Measurements from ENCODE around the gene PHF24. TPM values are rescaled to one million over a fixed set of nuclear protein-coding genes. Genes with fewer than 3 reads are reported as not detected.

PHF24 gene
- total RNA-seq, 4 donors from 2014 or later, result 0.04 TPM; not detected in 3

DNA sequence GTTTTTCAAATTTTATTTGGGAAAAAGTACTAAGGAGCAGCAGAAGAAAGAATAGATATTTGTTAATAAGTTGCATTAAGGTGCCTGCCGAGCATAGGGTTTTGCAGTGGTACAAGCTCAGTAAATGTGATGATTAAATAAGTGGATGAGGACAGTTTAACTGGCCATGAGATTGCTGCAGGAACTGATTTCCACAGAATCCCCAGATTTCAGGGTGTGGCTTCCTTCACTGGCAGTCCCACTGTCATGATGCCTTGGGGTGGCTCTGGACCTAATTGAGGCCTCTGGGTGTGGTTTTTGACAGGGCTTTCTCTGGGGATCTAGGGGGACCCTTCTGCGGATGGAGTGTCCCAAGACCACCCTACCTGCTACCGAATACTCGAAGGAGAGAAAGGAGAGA is 1.4 kb downstream of the PHF24 start:
- Histone ChIP-seq H3K27ac (no peak overlapping the region), H3K36me3 (no peaks in the 10 kb centered on the region), H3K4me1 (no peaks in the 10 kb centered on the region), H3K4me3 (no peak overlapping the region), H3K27me3 (peaks cover 29 to 47% (median 31%) of the 10 kb centered on the region in 3 donors), H3K9me3 (no peaks in the 10 kb centered on the region)
- ATAC-seq (no peak), DNase-seq (no peak)
- TF ChIP-seq POLR2A (IDR thresholded peaks at IDR 0.05), result no peak
- TF ChIP-seq, protein P1, sequence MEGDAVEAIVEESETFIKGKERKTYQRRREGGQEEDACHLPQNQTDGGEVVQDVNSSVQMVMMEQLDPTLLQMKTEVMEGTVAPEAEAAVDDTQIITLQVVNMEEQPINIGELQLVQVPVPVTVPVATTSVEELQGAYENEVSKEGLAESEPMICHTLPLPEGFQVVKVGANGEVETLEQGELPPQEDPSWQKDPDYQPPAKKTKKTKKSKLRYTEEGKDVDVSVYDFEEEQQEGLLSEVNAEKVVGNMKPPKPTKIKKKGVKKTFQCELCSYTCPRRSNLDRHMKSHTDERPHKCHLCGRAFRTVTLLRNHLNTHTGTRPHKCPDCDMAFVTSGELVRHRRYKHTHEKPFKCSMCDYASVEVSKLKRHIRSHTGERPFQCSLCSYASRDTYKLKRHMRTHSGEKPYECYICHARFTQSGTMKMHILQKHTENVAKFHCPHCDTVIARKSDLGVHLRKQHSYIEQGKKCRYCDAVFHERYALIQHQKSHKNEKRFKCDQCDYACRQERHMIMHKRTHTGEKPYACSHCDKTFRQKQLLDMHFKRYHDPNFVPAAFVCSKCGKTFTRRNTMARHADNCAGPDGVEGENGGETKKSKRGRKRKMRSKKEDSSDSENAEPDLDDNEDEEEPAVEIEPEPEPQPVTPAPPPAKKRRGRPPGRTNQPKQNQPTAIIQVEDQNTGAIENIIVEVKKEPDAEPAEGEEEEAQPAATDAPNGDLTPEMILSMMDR (IDR thresholded peaks at IDR 0.05 in 4 of 5, conservative IDR thresholded peaks at IDR 0.05 in 1 of 5), result no peak
- intact Hi-C loops (cut with DNase I; ENCODE audit: low total_unique reads) (no loop called here), in situ Hi-C loops (cut with MboI; ENCODE audit: low sequenced_read_pairs in 4 of 4) (loop anchor here in 1 of 4 donors (10.0 kb wide), 1 partner anchor 55 kb away; no protein-coding TSS in a partner anchor)

DNA sequence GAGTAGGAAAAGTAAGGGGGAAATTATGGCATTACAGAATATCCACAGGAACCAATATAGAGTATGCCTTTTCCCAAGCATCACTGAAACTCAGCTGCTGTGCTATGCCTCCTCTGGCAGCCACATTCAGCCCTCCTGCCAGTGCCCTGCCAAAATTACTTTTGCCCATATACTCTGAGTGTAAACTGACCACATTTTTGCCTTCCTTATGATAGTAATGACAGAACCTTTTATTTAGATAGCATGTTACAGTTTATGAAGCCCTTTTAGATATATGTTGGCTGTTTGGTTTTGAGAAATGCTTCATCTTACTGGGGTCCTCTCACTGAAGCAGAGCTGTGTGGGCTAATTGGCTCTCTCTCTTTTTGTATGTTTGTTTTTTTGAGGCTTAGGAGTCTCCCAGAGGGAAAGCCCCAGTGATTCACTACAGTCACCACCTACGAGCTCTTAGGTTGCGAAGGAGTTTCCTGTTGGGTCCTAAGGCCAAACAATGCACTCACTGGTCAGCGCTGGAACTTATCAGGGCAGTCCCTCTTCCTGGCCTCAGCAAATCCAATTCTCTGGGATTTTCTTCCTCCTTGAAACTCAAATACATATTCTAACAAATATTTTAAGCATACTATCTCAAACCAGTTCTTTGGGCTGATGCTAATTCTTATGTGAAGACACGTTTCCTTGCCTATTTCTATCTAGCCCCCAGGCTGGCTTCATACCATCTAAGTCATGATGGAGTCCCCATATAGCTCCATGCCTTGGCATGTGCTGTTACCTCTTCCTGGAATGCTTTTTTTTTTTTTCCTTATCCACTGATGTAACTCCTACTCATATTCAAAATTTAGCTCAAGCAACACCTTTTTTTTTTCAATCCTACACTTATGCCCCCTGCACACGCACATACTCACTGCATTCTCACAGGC is 3.7 kb downstream of the PHF24 start:
- Histone ChIP-seq H3K36me3 (no peaks in the 10 kb centered on the region), H3K4me1 (no peaks in the 10 kb centered on the region), H3K27me3 (peaks cover 31 to 45% (median 40%) of the 10 kb centered on the region in 3 donors), H3K27ac (no peak overlapping the region), H3K9me3 (no peaks in the 10 kb centered on the region), H3K4me3 (no peak overlapping the region)
- DNase-seq (no peak), ATAC-seq (no peak)
- TF ChIP-seq, protein P1 (IDR thresholded peaks at IDR 0.05 in 4 of 5, conservative IDR thresholded peaks at IDR 0.05 in 1 of 5), result no peak
- no peak for TF ChIP-seq POLR2A (IDR thresholded peaks at IDR 0.05)
- in situ Hi-C loops (cut with MboI; ENCODE audit: low sequenced_read_pairs in 4 of 4), result no loop called here
- intact Hi-C loops (cut with DNase I; ENCODE audit: low total_unique reads), result no loop called here

DNA sequence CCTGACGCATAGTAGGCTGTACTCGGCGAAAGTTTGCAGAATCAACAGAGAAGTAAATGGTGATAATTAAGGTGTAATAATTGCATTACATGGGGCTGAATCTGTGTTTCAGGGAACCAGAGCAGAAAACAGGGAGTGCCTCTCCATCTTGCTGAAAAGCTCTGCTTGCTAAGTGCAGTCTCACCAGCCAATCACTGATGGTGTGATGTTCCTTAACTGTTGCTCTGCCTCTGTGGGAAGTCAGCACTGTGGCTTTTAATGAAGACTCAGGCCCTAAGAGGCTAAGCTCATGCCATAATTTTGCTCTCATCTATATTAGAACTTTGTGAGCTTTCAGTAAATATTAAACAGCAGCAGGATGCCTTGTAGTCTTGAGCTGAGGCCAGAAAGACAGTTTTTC is 4.5 kb downstream of the PHF24 start:
- intact Hi-C loops (cut with DNase I; ENCODE audit: low total_unique reads), result no loop called here
- H3K36me3 ChIP-seq, result no peaks in the 10 kb centered on the region
- H3K9me3 ChIP-seq, result no peaks in the 10 kb centered on the region
- no peak overlapping the region for H3K4me3 ChIP-seq
- no peaks in the 10 kb centered on the region for H3K4me1 ChIP-seq
- in situ Hi-C loops (cut with MboI; ENCODE audit: low sequenced_read_pairs in 4 of 4), result no loop called here
- no peak for DNase-seq
- TF ChIP-seq POLR2A (IDR thresholded peaks at IDR 0.05), result no peak
- TF ChIP-seq, protein P1 (IDR thresholded peaks at IDR 0.05 in 4 of 5, conservative IDR thresholded peaks at IDR 0.05 in 1 of 5), result no peak
- no peak for ATAC-seq
- no peak overlapping the region for H3K27ac ChIP-seq
- H3K27me3 ChIP-seq, result peaks cover 25 to 38% (median 38%) of the 10 kb centered on the region in 3 donors

DNA sequence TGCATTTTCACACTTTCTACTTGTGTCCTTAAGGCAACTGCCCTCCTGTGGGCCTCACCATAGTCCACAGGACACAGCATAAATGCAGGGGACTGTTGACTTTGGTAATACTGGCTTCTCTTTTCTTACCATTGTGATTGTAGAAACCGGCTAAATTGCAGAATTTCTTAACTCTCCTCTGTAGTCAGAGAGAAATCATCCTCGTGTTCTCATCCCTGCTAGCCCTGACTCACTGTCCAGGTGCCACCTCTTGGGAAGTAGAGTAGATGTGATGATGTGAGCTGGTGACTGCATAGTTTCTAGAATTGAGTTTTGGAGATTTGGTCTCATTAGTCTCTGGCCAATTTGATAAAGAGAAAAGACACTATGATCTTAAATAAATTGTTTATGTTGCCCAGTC is 5.5 kb downstream of the PHF24 start:
- no peaks in the 10 kb centered on the region for H3K9me3 ChIP-seq
- DNase-seq (no peak), ATAC-seq (no peak)
- H3K4me1 ChIP-seq, result no peaks in the 10 kb centered on the region
- no peak overlapping the region for H3K27ac ChIP-seq
- intact Hi-C loops (cut with DNase I; ENCODE audit: low total_unique reads) (no loop called here), in situ Hi-C loops (cut with MboI; ENCODE audit: low sequenced_read_pairs in 4 of 4) (no loop called here)
- no peak overlapping the region for H3K4me3 ChIP-seq
- H3K27me3 ChIP-seq, result peaks cover 22 to 33% (median 32%) of the 10 kb centered on the region in 3 donors
- no peaks in the 10 kb centered on the region for H3K36me3 ChIP-seq
- no peak for TF ChIP-seq POLR2A (IDR thresholded peaks at IDR 0.05)
- TF ChIP-seq, protein P1 (IDR thresholded peaks at IDR 0.05 in 4 of 5, conservative IDR thresholded peaks at IDR 0.05 in 1 of 5), result no peak

All from gastrocnemius medialis (tissue), 4 donors.